HEK293 (cell line): ENCODE data around the gene RBM18.
A peak's percentile ranks its signal among the peaks of the same experiment; 100 is the strongest.

ENCODE experiments used
- CTCF ChIA-PET: fragments of 350-600 bp; formaldehyde crosslinking; extraction: SDS; loops from one replicate; lab custom pipeline; 2021; ENCODE audit warnings: antibody characterized with exemption; lab: Yijun Ruan, JAX
- POLR2A ChIA-PET: fragments of 300-600 bp; formaldehyde crosslinking; extraction: SDS; loops from one replicate; lab custom pipeline; 2020; ENCODE audit warnings: antibody characterized with exemption, inconsistent platforms; lab: Yijun Ruan, JAX
- H3K27ac ChIP-seq: fragments of 200-500 bp; sonication (Bioruptor generic); 2 replicates; pipeline ENCODE4 v1.5.1; 2014; ENCODE audit warnings: low read depth, low read length, control low read depth, inconsistent platforms; ENCODE audit errors: extremely low read depth
- H3K36me3 ChIP-seq, 2 experiments: fragments of 200-500 bp in 1 of 2; sonication (Bioruptor generic) in 1 of 2; 1 replicate in 1 of 2; 2 replicates in 1 of 2; pipeline ENCODE4 v1.5.1; 2014 to 2017; ENCODE audit warnings: inconsistent platforms in 2 of 2, low read length in 2 of 2; ENCODE audit not compliant: control insufficient read depth in 2 of 2, insufficient read depth in 1 of 2
- H3K4me1 ChIP-seq: fragments of 200-500 bp; sonication (Bioruptor generic); 2 replicates; pipeline ENCODE4 v1.5.1; 2014; ENCODE audit warnings: mild to moderate bottlenecking, low read length, inconsistent platforms; ENCODE audit not compliant: control insufficient read depth, insufficient read depth
- H3K4me3 ChIP-seq: 2 replicates; pipeline ENCODE4 v1.5.1; 2011; ENCODE audit warnings: low read depth, mild to moderate bottlenecking, control low read depth, low read length, moderate library complexity
- H3K9me3 ChIP-seq: fragments of 200-500 bp; sonication (Bioruptor generic); 2 replicates; pipeline ENCODE4 v1.5.1; 2014; ENCODE audit warnings: low read depth, low read length, inconsistent platforms; ENCODE audit not compliant: control insufficient read depth, insufficient read depth
- EGR2 ChIP-seq: fragments of 450-650 bp; formaldehyde crosslinking; IDR thresholded peaks from 2 replicates; pipeline ENCODE4 v1.5.1; 2016; ENCODE audit warnings: low read depth, missing biosample characterization, missing genetic modification characterization
- KLF9 ChIP-seq: fragments of 450-650 bp; formaldehyde crosslinking; IDR thresholded peaks from 2 replicates; pipeline ENCODE4 v1.5.1; 2016; ENCODE audit warnings: missing biosample characterization, missing genetic modification characterization, low read depth
- PATZ1 ChIP-seq: fragments of 450-650 bp; formaldehyde crosslinking; IDR thresholded peaks from 2 replicates; pipeline ENCODE4 v1.5.1; 2016; ENCODE audit warnings: missing biosample characterization, missing genetic modification characterization
- PRDM4 ChIP-seq: fragments of 450-650 bp; formaldehyde crosslinking; IDR thresholded peaks from 2 replicates; pipeline ENCODE4 v1.5.1; 2017; ENCODE audit warnings: missing biosample characterization, missing genetic modification characterization
- PRDM6 ChIP-seq: fragments of 450-650 bp; formaldehyde crosslinking; IDR thresholded peaks from 2 replicates; pipeline ENCODE4 v1.5.1; 2017; ENCODE audit warnings: missing biosample characterization, missing genetic modification characterization
- SCRT1 ChIP-seq: fragments of 450-650 bp; formaldehyde crosslinking; IDR thresholded peaks from 2 replicates; pipeline ENCODE4 v1.5.1; 2016; ENCODE audit warnings: missing biosample characterization, missing genetic modification characterization, borderline replicate concordance
- SP2 ChIP-seq: fragments of 450-650 bp; formaldehyde crosslinking; IDR thresholded peaks from 2 replicates; pipeline ENCODE4 v1.5.1; 2016; ENCODE audit warnings: missing biosample characterization, missing genetic modification characterization
- SP3 ChIP-seq: fragments of 450-650 bp; formaldehyde crosslinking; IDR thresholded peaks from 2 replicates; pipeline ENCODE4 v1.5.1; 2016; ENCODE audit warnings: missing biosample characterization, missing genetic modification characterization
- ZBTB26 ChIP-seq: fragments of 450-650 bp; formaldehyde crosslinking; optimal IDR thresholded peaks from 2 replicates; pipeline ENCODE3; 2016; ENCODE audit warnings: missing biosample characterization, mild to moderate bottlenecking, missing genetic modification characterization
- ZBTB44 ChIP-seq: fragments of 450-650 bp; IDR thresholded peaks from 2 replicates; pipeline ENCODE4 v1.5.1; 2018; ENCODE audit warnings: missing biosample characterization, mild to moderate bottlenecking, missing genetic modification characterization
- ZBTB8A ChIP-seq: fragments of 450-650 bp; formaldehyde crosslinking; IDR thresholded peaks from 2 replicates; pipeline ENCODE4 v1.5.1; 2016; ENCODE audit warnings: missing biosample characterization, missing genetic modification characterization
- ZFHX2 ChIP-seq: fragments of 450-650 bp; formaldehyde crosslinking; conservative IDR thresholded peaks from 2 replicates; pipeline ENCODE4 v1.5.1; 2016; ENCODE audit warnings: missing biosample characterization, missing genetic modification characterization
- ZNF341 ChIP-seq: fragments of 450-650 bp; formaldehyde crosslinking; IDR thresholded peaks from 2 replicates; pipeline ENCODE4; 2016; ENCODE audit warnings: low read depth, missing biosample characterization, missing genetic modification characterization
- ZNF37A ChIP-seq: fragments of 450-650 bp; IDR thresholded peaks from 2 replicates; pipeline ENCODE4 v1.5.1; 2018; ENCODE audit warnings: missing biosample characterization, missing genetic modification characterization
- ZNF600 ChIP-seq: fragments of 450-650 bp; formaldehyde crosslinking; IDR thresholded peaks from 2 replicates; pipeline ENCODE4 v1.5.1; 2016; ENCODE audit warnings: missing biosample characterization, missing genetic modification characterization
- ZNF777 ChIP-seq: fragments of 450-650 bp; formaldehyde crosslinking; IDR thresholded peaks from 2 replicates; pipeline ENCODE4 v1.5.1; 2017; ENCODE audit warnings: missing biosample characterization, missing genetic modification characterization, borderline replicate concordance
- ZXDB ChIP-seq: fragments of 450-650 bp; formaldehyde crosslinking; IDR thresholded peaks from 2 replicates; pipeline ENCODE4 v1.5.1; 2016; ENCODE audit warnings: missing biosample characterization, missing genetic modification characterization

Gene RBM18

GRCh38 chr9:122213589-122214413 is 50.8 kb downstream of the RBM18 start:
- POLR2A ChIA-PET = interaction anchor here (0.6 to 1.5 kb wide), 7 partner anchors 9 to 1251 kb away, joined by 4 to 8 read pairs (median 5); partner anchors contain the start of genes LHX6, MORN5, MRRF and RBM18
- Histone ChIP-seq H3K36me3 (no peaks in the 10 kb centered on the region), H3K4me1 (no peaks in the 10 kb centered on the region), H3K27ac (no peak overlapping the region)
- TF ChIP-seq PRDM4 (tag by site-specific recombination) (no peak), EGR2 (tag by site-specific recombination) (0 out of 2 replicates have a peak, but pooled peaks have one; percentile 57), ZNF37A (tag by site-specific recombination) (no peak), PRDM6 (tag by site-specific recombination) (no peak), ZNF600 (tag by site-specific recombination) (0 out of 2 replicates have a peak, but pooled peaks have one; percentile 57), SP2 (peak; percentile 63), SCRT1 (tag by site-specific recombination) (no peak), PATZ1 (peak; percentile 58), ZXDB (tag by site-specific recombination) (no peak), KLF9 (peak; percentile 59; the same call in 1 of the 2 replicates), ZNF777 (tag by site-specific recombination) (no peak), ZBTB8A (no peak), ZBTB44 (tag by site-specific recombination) (peak; percentile 70; the same call in 1 of the 2 replicates), ZFHX2 (peak; percentile 72), SP3 (tag by site-specific recombination) (peak; percentile 56; the same call in 1 of the 2 replicates), ZNF341 (tag by site-specific recombination) (peak; percentile 45; the same call in 1 of the 2 replicates), ZBTB26 (tag by site-specific recombination) (peak; percentile 54)
- TF ChIP-seq, all 188 proteins: peak for 10
- peak overlapping the region; percentile 48 for H3K4me3 ChIP-seq
- CTCF ChIA-PET = interaction anchor here (0.7 to 0.9 kb wide), 2 partner anchors 39 to 137 kb away, joined by 3 read pairs; no protein-coding TSS in a partner anchor
- H3K9me3 ChIP-seq = no peaks in the 10 kb centered on the region
